Thyroid gland (tissue), 4 donors: Measurements from ENCODE around the gene GPS1. TPM values are rescaled to one million over a fixed set of nuclear protein-coding genes. Genes with fewer than 3 reads are reported as not detected.

ENCODE experiments used
- DNase-seq, 2 donors: peaks; one replicate each; pipeline ENCODE4 v3.0.0-alpha.2; 2019
- H3K27ac ChIP-seq, 3 donors: fragments of 200-600 bp; sonication (generic); 1 replicate in 2 of 3; 2 replicates in 1 of 3; pipeline ENCODE4 v1.5.1; 2016 to 2019; ENCODE audit warnings: mild to moderate bottlenecking in 1 of 3, moderate library complexity in 1 of 3
- H3K27me3 ChIP-seq: fragments of 200-600 bp; sonication (generic); one replicate; pipeline ENCODE4 v1.5.1; 2019
- H3K36me3 ChIP-seq, 2 donors: fragments of 200-600 bp; sonication (generic); one replicate each; pipeline ENCODE4 v1.5.1; 2016 to 2019
- H3K4me1 ChIP-seq, 2 donors: fragments of 200-600 bp; sonication (generic); one replicate each; pipeline ENCODE4 v1.5.1; 2017 to 2019
- H3K4me3 ChIP-seq, 3 donors: fragments of 200-600 bp; sonication (generic); replicated peaks in 1 of 3; 1 replicate in 2 of 3; 2 replicates in 1 of 3; pipeline ENCODE4 v1.5.1; 2016; ENCODE audit warnings: mild to moderate bottlenecking in 1 of 3
- H3K9me3 ChIP-seq: fragments of 200-600 bp; sonication (generic); one replicate; pipeline ENCODE4 v1.5.1; 2017
- POLR2A ChIP-seq, 2 donors: fragments of 450-650 bp; IDR thresholded peaks; one replicate each; pipeline ENCODE4 v1.6.1; 2017; ENCODE audit warnings: antibody characterized with exemption in 2 of 2, mild to moderate bottlenecking in 2 of 2, moderate library complexity in 1 of 2
- WGBS, 2 donors: methylation state at CpG; one replicate each; pipeline ENCODE4 v1.1.5; 2017; 5-methylcytosine and 5-hydroxymethylcytosine counted together
- intact Hi-C: fragments of 100-400 bp; cut with DNase I; formaldehyde crosslinking; loops from one replicate; pipeline ENCODE4 v1.15.1; 2023
- total RNA-seq, 4 donors: library from RNA; depleted of rRNA; stranded (reverse); fragments of >200 nt; gene quantifications; one replicate each; pipeline ENCODE4 v1.2.3, GENCODE V29; 2016
- TF ChIP-seq, protein P1 (sequence below), 6 experiments: fragments of 200-600 bp in 3 of 6; fragments of 450-650 bp in 3 of 6; sonication (generic) in 3 of 6; IDR thresholded peaks; one replicate each; pipeline ENCODE4 v1.5.1; 2016 to 2019; ENCODE audit warnings: antibody characterized with exemption in 6 of 6, mild to moderate bottlenecking in 2 of 6, inconsistent platforms in 1 of 6, moderate library complexity in 1 of 6

The GPS1 gene
- total RNA-seq, 4 donors from 2014 or later: 80.1 to 164 (median 102) TPM

DNA sequence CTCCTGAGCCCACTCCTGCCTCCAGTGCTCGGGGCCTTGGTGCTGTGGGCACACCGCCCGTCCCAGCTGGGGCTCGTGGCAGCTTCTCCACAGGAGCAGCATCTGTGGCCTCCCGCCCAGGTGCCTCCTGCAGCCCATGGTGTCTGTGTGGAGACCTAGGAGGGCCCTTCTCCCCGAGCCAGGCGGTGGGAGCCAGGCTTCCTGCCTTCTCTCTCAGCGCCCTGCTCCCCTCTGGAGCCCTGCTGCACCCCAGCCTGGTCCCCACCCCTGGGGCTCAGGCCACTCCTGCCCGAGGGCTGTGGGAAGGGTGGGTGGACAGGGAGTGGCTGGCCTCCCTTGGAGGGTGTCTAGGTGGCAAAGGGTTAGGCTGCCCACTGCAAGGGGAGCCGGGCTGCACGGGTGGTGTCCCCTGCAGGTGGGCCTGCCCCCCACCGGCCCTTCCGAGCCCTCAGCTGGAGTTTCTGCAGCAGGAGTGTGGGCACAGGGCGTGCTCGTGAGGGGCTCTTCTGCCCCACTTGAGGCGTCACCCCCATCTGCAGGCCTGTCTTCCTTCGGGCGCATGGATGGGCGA, 40.0 kb upstream of the GPS1 start:
- Histone ChIP-seq H3K4me1 (no peaks in the 10 kb centered on the region), H3K27ac (no peak overlapping the region), H3K36me3 (no peaks in the 10 kb centered on the region), H3K27me3 (no peaks in the 10 kb centered on the region), H3K9me3 (no peaks in the 10 kb centered on the region), H3K4me3 (no peak overlapping the region)
- no peak for TF ChIP-seq POLR2A (IDR thresholded peaks at IDR 0.05)
- TF ChIP-seq, protein P1, sequence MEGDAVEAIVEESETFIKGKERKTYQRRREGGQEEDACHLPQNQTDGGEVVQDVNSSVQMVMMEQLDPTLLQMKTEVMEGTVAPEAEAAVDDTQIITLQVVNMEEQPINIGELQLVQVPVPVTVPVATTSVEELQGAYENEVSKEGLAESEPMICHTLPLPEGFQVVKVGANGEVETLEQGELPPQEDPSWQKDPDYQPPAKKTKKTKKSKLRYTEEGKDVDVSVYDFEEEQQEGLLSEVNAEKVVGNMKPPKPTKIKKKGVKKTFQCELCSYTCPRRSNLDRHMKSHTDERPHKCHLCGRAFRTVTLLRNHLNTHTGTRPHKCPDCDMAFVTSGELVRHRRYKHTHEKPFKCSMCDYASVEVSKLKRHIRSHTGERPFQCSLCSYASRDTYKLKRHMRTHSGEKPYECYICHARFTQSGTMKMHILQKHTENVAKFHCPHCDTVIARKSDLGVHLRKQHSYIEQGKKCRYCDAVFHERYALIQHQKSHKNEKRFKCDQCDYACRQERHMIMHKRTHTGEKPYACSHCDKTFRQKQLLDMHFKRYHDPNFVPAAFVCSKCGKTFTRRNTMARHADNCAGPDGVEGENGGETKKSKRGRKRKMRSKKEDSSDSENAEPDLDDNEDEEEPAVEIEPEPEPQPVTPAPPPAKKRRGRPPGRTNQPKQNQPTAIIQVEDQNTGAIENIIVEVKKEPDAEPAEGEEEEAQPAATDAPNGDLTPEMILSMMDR (IDR thresholded peaks at IDR 0.05): no peak
- intact Hi-C loops: no loop called here
- WGBS, 2 donors: 97% methylated on average over 11 to 13 of the region's 19 CpGs
- DNase-seq: no peak

DNA sequence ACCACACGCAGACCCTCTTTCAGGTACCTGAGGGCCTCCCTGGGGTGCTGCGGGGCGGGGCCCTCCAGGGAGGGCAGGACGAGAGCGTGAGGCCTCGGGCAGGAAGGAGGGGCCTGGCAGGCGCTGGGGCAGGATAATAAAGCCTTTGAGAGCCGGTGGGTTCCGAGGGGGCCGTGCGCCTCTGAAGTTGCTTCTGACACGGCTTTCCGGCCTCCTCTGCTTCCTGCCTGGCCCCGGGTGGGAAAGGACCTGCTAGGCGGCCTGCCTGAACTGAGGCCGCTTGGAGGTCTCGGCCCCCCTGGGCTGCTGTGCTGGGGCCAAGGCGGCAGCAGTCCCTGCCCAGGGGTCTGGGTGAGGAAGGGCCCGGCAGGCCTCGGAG, 39.4 kb upstream of the GPS1 start:
- DNase-seq: no peak
- Histone ChIP-seq H3K9me3 (no peaks in the 10 kb centered on the region), H3K27me3 (no peaks in the 10 kb centered on the region), H3K36me3 (no peaks in the 10 kb centered on the region), H3K4me1 (no peaks in the 10 kb centered on the region), H3K27ac (no peak overlapping the region), H3K4me3 (no peak overlapping the region)
- WGBS, 2 donors: 84% methylated on average over 9 of the region's 20 CpGs; no CpG with 5 or more reads in 1 of the 2 donors
- intact Hi-C loops: no loop called here
- no peak for TF ChIP-seq POLR2A (IDR thresholded peaks at IDR 0.05)
- TF ChIP-seq, protein P1 (IDR thresholded peaks at IDR 0.05): no peak

DNA sequence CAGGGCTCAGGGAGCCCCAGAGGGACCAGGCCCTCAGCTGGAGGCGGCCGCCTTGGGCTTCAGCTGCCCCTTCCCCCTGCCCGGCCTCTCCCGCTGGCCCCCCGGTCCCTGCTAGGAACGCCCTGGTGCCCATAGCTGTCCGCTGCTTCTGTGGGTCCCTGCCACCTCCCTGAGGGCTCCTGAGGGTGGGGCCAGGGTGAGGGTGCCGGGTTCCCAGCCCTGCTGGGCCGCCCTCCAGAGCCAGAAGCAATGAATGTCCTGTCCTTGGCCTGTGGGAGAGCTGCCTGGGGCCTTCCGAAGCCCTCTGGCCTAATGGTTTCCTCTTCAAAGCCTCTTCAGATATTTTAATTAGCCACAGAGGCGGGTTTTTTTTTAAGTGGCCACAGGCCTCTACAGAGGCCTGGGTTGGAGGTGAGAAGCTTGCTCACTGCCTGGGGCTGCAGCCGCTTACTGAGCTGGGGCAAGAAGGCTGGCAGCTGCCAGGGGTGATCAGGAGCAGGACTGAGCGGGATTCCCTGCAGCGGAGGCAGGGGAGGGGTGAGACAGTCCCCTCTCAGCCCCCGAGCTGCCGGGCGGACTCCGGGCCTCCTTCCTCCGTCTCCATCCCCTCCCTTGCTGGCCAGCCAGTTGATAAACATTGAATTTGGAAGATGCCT, 38.9 kb upstream of the GPS1 start:
- WGBS, 2 donors: 86 to 88% methylated on average over 6 to 10 of the region's 19 CpGs
- intact Hi-C loops: no loop called here
- H3K27ac ChIP-seq: no peak overlapping the region
- TF ChIP-seq, protein P1 (IDR thresholded peaks at IDR 0.05): no peak
- TF ChIP-seq POLR2A (IDR thresholded peaks at IDR 0.05): no peak
- H3K36me3 ChIP-seq: no peaks in the 10 kb centered on the region
- DNase-seq: no peak
- no peaks in the 10 kb centered on the region for H3K9me3 ChIP-seq
- no peaks in the 10 kb centered on the region for H3K4me1 ChIP-seq
- no peak overlapping the region for H3K4me3 ChIP-seq
- no peaks in the 10 kb centered on the region for H3K27me3 ChIP-seq

DNA sequence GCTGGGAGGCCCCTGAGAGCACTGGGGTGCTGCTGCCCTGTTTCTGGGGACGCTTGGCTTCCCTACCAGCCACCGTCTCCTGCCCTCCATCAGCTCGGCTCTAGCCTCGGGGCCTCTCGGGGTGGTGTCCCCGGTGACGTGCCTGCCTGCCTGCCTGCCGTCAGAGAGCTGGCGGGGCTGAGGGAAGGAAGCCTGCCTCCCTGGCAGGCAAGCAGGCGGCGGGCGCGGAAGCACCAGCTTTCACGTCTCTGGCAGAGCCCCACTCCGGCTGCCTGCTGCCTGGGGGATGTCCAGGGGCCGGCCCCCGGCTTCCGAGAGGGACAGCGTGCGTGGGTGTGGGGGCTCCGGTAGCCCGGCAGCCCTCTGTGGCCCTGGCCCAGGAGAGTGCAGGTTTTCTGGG, 38.4 kb upstream of the GPS1 start:
- Histone ChIP-seq H3K9me3 (no peaks in the 10 kb centered on the region), H3K4me1 (no peaks in the 10 kb centered on the region), H3K27me3 (no peaks in the 10 kb centered on the region), H3K4me3 (no peak overlapping the region), H3K27ac (no peak overlapping the region), H3K36me3 (no peaks in the 10 kb centered on the region)
- intact Hi-C loops: no loop called here
- TF ChIP-seq POLR2A (IDR thresholded peaks at IDR 0.05): no peak
- TF ChIP-seq, protein P1 (IDR thresholded peaks at IDR 0.05): no peak
- 77 to 80% methylated on average over 13 to 14 of the region's 22 CpGs for WGBS, 2 donors
- DNase-seq: no peak

DNA sequence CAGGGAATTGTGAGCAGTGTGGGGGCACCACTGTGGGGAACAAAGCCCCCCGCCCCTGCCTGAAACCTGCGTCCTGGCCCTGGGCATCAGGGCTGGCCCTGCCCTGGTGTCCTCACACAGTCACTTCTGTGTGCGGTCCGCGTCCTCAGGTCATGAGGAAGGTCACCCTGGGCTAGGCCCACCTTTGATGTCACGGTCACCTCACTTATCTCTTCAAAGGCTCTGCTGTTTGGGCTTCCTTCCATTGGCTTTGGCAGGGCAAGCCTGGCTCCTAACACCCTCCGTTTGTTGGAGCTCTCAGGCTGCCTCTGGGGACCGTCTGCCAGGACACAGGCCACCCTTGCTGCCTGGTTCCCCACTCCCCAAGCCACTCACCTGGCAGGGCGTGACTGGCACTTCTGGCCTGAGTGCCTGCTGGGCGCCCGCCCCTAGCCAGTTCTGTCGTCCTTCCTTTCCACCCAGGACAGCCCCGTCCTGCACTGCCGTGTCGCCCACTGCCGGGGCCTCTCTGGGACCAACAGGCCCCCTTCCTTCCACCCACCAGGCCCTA, 37.9 kb upstream of the GPS1 start:
- no peaks in the 10 kb centered on the region for H3K4me1 ChIP-seq
- no peaks in the 10 kb centered on the region for H3K27me3 ChIP-seq
- no peak overlapping the region for H3K27ac ChIP-seq
- TF ChIP-seq POLR2A (IDR thresholded peaks at IDR 0.05): no peak
- TF ChIP-seq, protein P1 (IDR thresholded peaks at IDR 0.05): no peak
- no peak overlapping the region for H3K4me3 ChIP-seq
- DNase-seq: peak in 1 of 2 donors; percentile 41
- 87 to 89% methylated on average over 14 to 15 of the region's 16 CpGs for WGBS, 2 donors
- H3K36me3 ChIP-seq: no peaks in the 10 kb centered on the region
- no peaks in the 10 kb centered on the region for H3K9me3 ChIP-seq
- intact Hi-C loops: no loop called here
